IPS DF 4.7 (cell line): ENCODE measurements around the gene HSPB8.

Experiments
- DNase-seq: peaks from one replicate; pipeline ENCODE4 v3.0.0-alpha.2; 2013; ENCODE audit warnings: low spot score; ENCODE audit errors: extremely low read depth

HSPB8 gene, protein sequence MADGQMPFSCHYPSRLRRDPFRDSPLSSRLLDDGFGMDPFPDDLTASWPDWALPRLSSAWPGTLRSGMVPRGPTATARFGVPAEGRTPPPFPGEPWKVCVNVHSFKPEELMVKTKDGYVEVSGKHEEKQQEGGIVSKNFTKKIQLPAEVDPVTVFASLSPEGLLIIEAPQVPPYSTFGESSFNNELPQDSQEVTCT

DNA sequence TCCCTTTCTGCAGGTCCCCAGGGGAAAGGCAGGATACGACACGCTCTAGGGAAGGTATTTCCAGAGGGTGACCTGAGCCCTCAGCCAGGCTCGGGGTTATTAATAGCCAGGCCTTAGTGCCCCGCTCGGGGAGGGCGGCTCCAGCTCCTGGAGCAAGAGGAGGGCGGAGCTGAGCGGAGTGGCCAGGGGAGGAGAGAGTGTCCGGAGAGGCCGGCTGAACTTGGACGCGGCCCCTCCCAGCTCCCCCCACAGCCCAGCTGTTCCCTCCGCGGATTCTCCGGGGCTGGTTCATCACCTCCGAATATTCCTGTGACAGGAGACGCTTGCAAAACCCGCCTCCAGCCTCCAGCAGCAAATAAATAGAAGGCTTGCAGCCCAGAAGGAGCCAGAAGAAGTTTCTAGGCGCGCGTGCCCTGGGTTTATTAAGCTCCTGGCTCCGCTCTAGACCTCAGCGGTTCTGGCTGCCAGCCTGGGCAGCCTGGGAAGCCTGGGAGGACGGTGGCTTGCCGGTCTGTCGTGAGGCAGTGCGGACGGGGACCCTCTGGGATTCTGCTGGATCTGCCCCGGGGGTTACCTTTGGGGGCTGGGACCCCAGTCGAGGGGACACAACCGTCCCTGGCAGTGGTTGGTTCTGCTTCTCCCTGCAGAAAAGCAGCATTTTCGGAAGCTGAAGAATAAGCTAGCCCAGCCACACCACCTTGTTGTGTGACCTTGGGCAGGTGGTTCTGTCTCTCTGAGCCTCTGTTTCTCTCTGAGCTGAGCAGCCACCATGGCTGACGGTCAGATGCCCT, at the start of gene HSPB8:
Gene HSPB8, plus strand, starts transcription at position 388 of the 791 bp plus-strand sequence. Its CDS starts 382 bp downstream, at position 770.
- no peak for DNase-seq

DNA sequence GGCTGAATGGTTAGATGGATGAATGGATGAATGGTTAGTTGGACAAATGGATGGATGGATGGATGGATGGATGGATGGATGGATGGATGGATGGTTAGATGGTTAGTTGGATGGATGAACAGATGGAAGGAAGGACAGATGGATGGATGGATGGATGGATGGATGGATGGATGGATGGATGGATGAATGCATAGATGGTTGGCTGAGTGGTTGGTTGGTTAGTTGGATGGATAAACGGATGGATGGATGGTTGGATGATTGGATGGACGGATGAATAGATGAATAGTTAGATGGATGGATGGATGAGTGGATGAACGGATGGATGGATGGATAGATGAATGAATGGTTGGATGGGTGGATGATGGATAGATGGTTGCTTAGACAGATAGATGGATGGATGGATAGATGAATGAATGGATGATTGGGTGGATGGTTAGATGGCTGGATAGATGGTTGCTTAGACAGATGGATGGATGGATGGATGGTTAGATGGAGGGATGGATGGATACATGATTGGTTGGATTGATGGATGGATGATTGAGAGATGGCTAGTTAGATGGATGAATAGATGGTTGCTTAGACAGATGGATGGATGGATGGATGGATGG, 48.8 kb upstream of the HSPB8 start:
- DNase-seq: no peak

DNA sequence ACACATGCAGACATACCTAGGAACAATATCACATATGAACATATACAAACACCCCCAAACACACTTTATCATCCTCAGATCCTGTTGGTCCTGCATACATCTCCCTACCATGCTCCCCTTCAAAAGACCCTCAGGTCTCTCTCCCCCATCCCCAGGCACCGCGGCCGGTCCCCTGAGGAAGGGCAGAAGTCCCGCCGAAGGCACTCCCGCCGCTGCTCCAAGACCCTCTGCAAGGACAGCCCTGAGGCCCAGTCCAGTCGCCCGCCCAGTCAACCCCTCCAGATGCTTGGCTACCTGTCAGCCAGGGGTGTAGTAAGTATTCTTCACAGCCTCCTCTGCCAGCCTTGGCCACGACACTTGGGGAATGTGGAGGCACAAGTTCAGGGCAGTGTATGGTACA, 48.2 kb upstream of the HSPB8 start:
- DNase-seq: no peak

DNA sequence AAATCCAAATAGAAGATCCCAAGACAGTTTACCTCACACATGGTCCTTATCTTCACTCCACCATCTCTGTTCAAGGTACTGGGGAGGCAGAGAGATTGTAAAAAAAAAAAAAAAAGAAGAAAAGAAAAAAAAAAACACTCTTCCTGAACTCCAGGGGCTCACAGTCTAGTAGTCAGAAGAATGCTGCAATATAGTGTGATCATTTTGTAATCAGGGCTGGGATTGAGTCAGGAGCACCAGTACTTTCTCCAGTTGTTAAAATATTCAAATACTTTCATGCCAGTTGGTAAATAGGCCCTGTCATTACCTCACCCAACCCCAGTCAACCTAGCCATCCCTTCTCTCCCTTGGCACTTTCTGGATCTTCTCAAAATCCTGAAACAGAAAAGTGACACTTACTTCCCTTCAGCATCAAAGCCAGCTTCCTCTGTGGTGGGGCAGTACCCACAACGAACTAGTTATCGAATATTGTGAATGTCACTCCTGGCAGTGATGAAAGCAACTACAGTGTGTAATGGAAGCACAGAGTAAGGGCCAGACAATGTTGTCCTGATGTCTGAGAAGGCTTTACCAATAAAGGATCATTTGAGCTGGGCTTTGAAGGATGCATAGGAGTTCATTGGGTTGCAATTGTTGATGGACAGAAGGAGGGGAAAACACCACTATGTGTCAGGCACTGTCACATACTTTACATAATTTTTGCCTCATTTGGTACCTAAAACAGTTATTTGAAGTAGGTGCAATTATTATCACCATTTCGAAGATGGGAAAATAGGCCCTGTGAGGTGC, 44.3 kb upstream of the HSPB8 start:
- no peak for DNase-seq

DNA sequence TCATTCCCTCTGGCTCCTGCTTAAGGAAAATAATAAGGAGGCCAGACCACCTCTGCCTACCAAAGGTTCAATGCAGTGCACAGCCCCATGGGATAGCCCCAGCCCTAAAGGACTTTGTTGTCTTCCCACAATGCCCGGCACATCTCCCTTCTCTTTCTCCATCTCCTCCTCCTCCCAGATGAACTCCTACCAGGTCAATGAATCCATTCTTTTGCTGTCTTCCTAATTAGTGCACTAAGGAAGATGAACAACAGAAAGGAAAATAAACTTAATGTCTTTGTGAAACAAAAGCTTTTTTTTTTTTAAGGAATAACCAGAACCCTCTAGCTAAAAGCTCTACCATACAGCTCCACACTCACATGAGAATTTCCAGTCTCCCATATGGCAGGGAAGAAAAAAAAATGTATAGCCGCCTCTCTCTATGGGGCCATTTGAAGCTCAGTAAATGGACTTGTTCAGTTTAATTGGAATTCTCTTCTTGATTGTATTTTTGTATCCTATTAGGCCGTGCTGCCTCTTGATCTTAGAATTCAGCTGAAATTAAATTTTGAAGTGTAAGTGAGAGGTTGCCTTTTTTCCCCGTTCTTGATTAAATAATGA, 41.8 kb upstream of the HSPB8 start:
- DNase-seq: no peak

DNA sequence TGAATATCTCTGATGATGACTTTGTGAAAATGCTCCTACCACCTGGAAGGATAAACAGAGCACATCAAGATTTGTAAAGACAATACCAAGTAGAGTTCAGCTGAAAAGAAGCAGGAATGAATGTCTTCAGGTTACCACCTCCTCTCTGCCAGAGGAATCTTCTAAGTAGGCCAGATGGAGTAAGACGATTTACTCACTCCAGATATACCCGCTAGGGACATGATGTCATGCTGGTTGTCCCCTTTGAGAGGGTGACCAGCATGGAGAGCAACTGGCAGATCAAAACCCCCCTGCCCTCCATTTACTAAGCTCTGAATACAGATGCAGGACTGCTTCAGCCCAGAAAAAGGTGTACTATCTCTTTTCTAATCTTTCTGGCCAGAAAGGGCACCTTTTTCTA, 39.3 kb upstream of the HSPB8 start:
- no peak for DNase-seq

DNA sequence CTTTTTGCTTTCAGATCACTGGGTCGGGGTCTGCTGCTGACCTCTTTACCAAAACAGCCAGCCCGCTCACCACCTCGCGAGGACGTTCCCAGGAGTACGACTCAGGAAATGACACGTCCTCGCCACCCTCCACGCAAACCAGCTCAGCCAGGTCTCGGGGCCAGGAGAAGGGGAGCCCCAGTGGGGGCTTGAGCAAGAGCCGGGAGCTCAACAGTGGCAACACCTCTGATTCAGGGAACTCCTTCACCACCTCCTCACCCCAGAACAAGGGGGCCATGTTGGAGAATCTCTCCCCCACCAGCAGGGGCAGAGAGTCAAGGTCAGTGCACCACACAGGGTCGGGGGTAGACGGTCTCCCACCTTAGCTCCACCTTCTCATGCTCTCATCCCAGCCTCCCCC, 33.4 kb upstream of the HSPB8 start:
- no peak for DNase-seq

DNA sequence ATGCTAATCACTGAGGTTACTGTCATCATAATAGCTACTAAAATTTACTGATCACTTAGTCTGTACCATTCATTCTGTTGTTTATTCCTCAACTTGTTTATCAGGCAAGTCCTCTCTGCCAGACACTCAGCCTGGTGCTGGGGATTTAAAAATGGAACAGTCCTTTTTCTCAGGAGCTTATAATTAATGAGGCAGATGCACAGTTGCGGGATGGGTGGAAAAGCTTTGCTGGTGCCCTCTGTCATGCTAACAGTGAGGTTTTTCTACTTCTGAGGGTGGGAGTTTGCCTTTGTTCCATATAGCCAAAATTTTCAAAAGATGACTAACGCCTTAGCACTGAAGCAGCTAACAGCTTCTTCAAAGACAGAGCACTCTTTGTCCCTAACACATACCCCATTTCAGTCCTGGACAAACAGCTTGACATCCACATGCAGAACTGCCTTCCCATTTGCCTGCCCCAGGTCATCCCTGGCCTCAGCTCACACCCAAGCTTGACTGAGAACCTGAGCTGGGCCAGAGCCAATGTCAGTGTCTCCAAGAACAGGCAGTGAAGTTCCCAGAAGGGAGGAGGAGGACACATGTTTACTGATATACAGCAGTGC, 30.8 kb upstream of the HSPB8 start:
- no peak for DNase-seq

DNA sequence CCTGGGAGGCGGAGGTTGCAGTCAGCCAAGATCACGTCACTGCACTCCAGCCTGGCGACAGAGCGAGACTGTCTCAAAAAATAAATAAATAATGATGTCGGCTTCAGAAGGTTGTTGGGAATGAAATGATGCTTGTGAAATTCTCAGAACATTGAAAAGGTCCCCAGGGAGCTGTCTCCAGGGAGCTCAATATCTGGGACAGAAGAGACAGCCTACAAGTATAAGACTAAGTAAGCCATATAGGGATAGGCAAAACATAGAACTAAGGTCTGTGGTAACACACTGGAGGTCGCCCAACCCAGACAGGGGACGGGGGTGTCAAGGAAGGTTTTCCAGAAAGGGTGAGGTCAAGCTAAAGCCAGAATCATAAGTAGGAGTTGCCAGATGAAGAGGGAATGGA, 29.5 kb upstream of the HSPB8 start:
- DNase-seq: no peak

DNA sequence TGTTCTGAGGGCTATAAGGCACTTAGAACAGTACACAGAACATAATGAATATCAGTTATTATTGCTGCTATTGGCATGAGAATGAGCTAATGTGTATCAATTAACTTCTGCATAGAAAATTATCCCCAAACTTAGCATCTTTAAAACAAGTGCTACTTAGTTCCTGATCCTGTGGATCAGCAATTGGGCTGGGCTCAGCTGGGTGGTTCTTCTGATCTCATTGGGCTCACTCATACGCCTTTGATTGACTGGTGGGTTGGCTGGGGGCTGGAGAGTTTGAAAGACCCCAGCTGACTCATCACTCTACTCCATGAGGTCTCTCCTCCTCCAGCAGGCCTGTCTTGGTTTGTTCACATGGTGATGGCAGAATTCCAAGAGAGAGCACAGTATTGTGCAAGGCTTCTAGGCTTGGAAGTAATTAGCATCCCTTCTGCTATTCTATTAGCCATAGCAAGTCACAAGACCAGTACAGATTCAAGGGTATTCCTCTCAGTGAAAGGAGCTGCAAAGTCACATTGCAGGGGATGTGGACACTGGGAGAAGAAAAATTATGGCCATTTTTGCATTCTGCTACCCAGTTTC, 27.2 kb upstream of the HSPB8 start:
- DNase-seq: no peak

DNA sequence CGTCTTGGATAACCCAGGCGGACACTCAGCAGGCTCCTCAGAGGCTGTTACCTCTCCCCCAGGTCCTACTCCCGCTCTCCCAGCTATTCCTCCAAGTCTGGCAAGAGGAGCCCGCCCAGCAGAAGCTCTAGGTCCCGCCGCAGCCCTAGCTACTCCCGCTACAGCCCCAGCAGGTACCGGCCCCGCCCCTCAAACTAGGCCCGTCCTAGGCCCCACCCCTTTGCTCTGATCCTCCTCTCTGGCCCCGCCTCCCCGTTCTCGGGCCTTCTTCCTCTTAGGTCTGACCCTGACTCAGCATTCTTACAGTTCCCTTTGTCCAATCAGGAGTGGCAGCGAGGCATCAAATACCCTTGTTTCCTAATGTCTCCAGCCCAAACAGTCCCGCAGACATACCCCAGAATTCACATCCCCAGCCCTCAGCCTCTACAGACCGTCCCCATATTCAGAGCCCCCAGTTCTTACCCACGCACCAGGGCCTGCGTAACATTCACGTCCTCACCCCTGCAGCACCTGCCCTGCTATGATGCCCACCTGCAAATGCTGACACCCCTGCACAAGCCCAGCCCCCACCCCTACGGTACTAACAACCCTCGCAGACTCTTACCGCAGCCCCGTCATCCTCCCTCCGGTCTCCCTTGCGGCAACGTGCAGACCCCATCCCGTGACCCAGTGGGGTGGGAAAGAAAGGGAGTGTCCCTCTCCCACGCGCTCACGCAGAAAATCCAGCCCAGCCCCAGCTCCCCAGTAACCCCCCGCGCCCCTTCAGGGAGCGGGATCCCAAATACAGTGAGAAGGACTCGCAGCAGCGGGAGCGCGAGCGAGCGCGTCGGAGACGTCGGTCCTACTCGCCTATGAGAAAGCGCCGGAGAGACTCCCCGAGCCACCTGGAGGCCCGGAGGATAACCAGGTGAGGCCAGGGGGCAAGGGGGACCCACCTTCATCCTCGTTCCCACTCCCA, 25.0 kb upstream of the HSPB8 start:
- peak; percentile 89 for DNase-seq

DNA sequence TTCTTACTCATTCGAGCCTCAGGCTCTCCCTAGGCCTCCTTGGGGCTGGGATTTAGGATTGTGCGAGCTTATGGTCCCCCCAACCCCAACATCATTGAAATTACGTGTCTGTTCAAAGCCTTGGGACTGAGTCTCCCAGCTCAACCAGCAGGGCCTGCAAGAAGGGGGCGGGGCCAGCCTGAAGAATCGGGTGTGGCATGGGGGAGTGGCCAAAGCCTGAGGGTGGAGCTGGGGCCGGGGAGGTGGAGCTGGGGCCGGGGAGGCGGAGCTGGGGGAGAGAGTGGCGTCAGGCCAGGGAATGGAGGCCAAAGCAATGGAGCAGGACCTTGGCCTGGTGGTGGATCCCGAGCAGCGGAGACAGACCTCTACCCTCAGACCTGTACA, 24.3 kb upstream of the HSPB8 start:
- no peak for DNase-seq

DNA sequence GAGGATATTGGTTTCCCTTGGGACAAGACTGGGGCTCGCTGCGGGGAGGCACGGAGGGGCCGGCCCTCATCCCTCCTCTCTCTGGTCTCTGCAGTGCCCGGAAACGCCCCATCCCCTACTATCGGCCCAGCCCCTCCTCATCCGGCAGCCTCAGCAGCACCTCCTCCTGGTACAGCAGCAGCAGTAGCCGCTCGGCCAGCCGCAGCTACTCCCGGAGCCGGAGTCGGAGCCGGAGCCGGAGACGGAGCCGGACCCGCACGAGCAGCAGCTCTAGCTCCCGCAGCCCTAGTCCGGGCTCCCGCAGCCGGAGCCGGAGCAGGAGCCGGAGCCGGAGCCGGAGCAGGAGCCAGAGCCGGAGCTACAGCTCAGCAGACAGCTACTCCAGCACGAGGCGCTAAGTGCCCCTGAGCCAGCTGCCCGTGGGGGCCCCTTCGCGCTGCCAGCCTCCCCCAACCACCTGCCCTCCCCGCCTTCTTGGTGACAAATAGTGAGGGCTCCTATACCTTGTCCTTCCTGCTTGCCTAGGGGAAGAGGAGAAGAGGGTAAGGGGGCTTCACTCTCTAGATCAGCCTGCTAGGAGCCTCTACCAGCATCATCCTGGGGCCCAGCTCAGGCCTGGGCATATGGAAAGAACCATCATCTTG, 22.2 kb upstream of the HSPB8 start:
- no peak for DNase-seq

DNA sequence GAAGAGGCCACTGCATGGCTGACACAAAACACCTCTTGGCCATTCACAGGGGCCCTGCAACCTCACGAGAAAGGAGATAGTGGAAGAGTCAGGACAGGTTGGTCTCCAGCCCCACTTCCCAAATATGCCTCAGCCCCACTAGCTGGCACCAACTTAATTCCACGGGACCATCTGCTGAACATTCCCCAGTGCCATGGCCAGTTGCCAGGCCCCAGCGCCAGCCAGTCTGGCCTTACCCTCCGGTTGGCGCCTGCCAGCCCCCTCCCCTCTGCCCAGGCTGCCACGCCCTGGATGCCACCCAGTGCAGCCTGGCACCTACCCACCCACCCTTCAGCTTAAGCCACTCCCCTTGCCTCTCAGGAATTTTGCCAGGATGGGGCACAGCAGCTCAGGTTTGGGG, 21.2 kb upstream of the HSPB8 start:
- DNase-seq: no peak

DNA sequence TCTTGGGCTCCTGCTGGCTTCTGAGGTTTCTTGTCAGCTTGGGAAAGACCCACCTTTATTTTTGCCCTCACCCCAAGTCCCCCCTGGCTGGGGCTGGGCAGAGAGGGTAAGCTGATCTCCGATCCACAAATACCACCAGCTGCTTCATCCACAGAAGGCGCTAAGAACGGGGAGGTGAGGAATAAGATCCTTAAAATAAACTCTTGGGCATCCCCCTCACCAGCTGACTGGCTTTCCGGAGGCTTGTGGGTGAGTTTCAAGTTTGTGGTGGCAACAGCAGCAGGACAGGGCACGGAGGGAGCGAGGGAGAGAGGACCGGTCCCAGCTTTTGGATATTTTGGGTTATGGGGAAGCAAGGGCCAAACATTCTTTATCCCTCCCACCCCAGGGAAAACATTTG, 20.8 kb upstream of the HSPB8 start:
- DNase-seq: no peak

DNA sequence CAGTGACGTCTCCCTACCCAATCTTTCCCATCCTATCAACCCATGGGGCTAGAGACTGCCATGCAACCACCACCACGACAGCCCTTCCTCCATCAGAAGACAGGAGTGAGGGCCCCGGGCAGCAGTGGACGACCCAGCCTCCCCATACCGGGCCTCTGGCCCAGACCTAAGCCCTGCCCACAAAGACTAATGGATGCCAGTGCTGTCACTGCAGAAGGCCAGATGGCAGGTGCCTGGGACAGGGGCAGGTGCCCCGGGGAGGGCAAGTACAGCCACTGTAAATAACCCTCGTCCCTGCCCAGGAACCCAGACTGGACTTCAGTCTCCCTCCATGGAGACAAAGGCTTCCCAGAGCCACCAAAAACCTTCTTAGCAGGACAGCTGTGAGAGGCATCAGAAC, 20.3 kb upstream of the HSPB8 start:
- DNase-seq: no peak

DNA sequence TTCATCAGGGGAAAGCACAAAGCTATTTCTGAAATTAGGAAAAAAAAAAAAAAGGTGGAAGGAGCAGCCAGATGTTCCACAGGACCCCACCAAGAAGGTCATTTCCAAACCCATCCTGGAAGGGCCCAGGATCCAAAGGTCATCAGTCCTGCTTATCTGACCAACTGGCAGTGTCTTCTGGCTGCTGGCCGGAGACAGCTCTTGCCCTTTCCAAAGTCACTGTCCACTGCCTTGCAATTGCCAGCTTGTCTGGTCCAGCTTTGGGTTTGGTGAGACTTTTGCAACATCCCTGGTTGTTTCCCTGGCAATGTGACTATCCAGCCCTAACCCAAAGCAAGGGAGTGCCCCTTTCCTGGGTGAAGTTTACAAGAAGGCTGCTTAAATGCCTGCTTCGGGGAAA, 18.9 kb upstream of the HSPB8 start:
- DNase-seq: no peak

DNA sequence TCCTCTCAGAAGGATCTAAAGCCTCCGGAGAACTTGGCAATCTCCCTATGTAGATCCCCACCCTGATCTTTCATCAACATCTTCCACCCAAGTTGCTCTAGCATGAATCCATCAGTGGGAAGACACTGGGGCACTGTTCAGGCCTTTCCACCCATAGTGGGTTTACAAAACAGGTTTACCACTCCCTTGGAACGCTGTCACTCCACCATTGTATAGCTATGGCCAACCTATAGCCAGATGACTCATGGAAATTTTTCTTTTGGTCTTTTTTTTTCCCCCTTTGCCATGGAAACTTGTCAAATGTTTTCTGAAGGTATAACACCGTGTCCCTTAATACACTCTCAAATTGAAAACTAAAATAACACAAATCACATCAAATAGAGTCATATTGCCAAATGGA, 10.8 kb upstream of the HSPB8 start:
- DNase-seq: no peak

DNA sequence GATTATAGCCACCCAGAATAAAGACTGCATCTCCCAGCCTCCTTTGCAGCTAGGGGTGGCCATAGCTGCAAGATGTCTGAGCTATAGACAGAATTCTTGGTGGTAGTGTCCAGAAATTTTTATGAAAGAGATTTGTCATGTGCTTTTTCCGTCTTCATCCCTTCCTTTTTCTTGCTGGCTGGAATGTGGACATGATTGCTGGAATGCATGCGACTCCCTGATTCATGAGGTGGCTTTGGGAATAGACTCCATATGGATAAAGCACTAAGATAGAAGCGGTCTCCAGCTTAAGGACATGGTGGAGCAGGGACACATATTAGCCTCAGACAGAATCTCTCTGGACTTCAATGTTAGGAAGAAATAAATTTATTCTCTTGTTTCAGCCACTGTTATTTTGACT, 10.0 kb upstream of the HSPB8 start:
- DNase-seq: no peak
